HG02943 (cell line): Measurements from ENCODE around the gene TMEM175.

Experiments used
- ATAC-seq: cut with Tn5 transposase; IDR thresholded peaks from one replicate; pipeline ENCODE4 v1.9.1; 2021; ENCODE audit warnings: mild to moderate bottlenecking, low read depth, moderate library complexity; ENCODE audit not compliant: unreplicated experiment

Gene TMEM175

GRCh38 chr4:931960-932712, at the start of gene TMEM175, which contains the start of gene GAK:
TSS of gene TMEM175 (plus strand) at chr4:932460. CDS start at chr4:947740, 15,280 bp downstream.
TSS of gene GAK (minus strand) at chr4:932316. CDS start at chr4:932187, 129 bp downstream.
- peak; percentile 80 for ATAC-seq

GRCh38 chr4:882646-883045, 49.6 kb upstream of the TMEM175 start:
- no peak for ATAC-seq

- ATAC-seq, result no peak
These were observed 48.7 kb upstream of the TMEM175 start for GRCh38 chr4:883377-884095.

- no peak for ATAC-seq
These were observed 48.0 kb upstream of the TMEM175 start for GRCh38 chr4:884259-884658.

- no peak for ATAC-seq
These were observed 47.4 kb upstream of the TMEM175 start for GRCh38 chr4:884896-885295.

- no peak for ATAC-seq
These were observed 46.9 kb upstream of the TMEM175 start for GRCh38 chr4:885353-885752.

- ATAC-seq, result no peak
These were observed 46.0 kb upstream of the TMEM175 start for GRCh38 chr4:886244-886643.

- ATAC-seq, result no peak
These were observed 45.1 kb upstream of the TMEM175 start for GRCh38 chr4:887034-887763.

- ATAC-seq, result no peak
These were observed 44.2 kb upstream of the TMEM175 start for GRCh38 chr4:888029-888428.

GRCh38 chr4:889516-889915, 42.7 kb upstream of the TMEM175 start:
- no peak for ATAC-seq

GRCh38 chr4:890036-890695, 42.1 kb upstream of the TMEM175 start:
- ATAC-seq, result no peak

- ATAC-seq, result no peak
These were observed 40.5 kb upstream of the TMEM175 start for GRCh38 chr4:891747-892146.

GRCh38 chr4:892780-893179, 39.5 kb upstream of the TMEM175 start:
- ATAC-seq, result no peak

GRCh38 chr4:893276-893994, 38.8 kb upstream of the TMEM175 start:
- no peak for ATAC-seq

GRCh38 chr4:893995-894705, 38.1 kb upstream of the TMEM175 start:
- ATAC-seq, result no peak

- no peak for ATAC-seq
These were observed 36.7 kb upstream of the TMEM175 start for GRCh38 chr4:895596-895995.

GRCh38 chr4:896216-896615, 36.0 kb upstream of the TMEM175 start:
- no peak for ATAC-seq

- no peak for ATAC-seq
These were observed 35.6 kb upstream of the TMEM175 start for GRCh38 chr4:896630-897029.

- ATAC-seq, result no peak
These were observed 34.1 kb upstream of the TMEM175 start for GRCh38 chr4:898123-898522.
